Common myeloid progenitor, CD34-positive (primary cell): ENCODE data around the gene ZBTB24.

Experiments
- CTCF ChIA-PET: fragments of 350-600 bp; sonication (Branson Sonifier 250); formaldehyde crosslinking; loops from one replicate; lab custom pipeline; 2021; ENCODE audit warnings: antibody characterized with exemption; lab: Charles Lee
- POLR2A ChIA-PET: fragments of 350-600 bp; sonication (Branson Sonifier 250); formaldehyde crosslinking; loops from one replicate; lab custom pipeline; 2021; ENCODE audit warnings: antibody characterized with exemption; lab: Charles Lee
- DNase-seq, 3 donors: peaks; one replicate each; pipeline versions ENCODE4 v3.0.0 to v3.0.0-alpha.2; 2013
- H3K27ac ChIP-seq, 2 experiments: 1 replicate in 1 of 2; 2 replicates in 1 of 2; pipeline ENCODE4 v1.7.0; 2013; ENCODE audit warnings: inconsistent platforms in 2 of 2, low read length in 2 of 2, mild to moderate bottlenecking in 2 of 2, low read depth in 1 of 2, moderate library complexity in 1 of 2; ENCODE audit not compliant: severe bottlenecking in 2 of 2, insufficient read depth in 1 of 2, poor library complexity in 1 of 2
- H3K27me3 ChIP-seq, 5 experiments: replicated peaks in 2 of 5; 1 replicate in 3 of 5; 2 replicates in 2 of 5; pipeline versions ENCODE4 v1.6.1 to v1.7.0; 2013; ENCODE audit warnings: low read length in 4 of 5, mild to moderate bottlenecking in 2 of 5, moderate library complexity in 2 of 5, inconsistent platforms in 1 of 5; ENCODE audit not compliant: insufficient read depth in 5 of 5, control insufficient read depth in 4 of 5
- H3K36me3 ChIP-seq, 4 experiments: 1 replicate in 2 of 4; 2 replicates in 2 of 4; pipeline versions ENCODE4 v1.6.1 to v1.7.0; 2013; ENCODE audit warnings: low read length in 3 of 4, control low read depth in 1 of 4, mild to moderate bottlenecking in 1 of 4; ENCODE audit not compliant: control insufficient read depth in 4 of 4, insufficient read depth in 4 of 4
- H3K4me1 ChIP-seq, 4 experiments: 1 replicate in 3 of 4; 2 replicates in 1 of 4; pipeline versions ENCODE4 v1.6.1 to v1.7.1; 2013; ENCODE audit warnings: low read length in 3 of 4, mild to moderate bottlenecking in 3 of 4, control low read depth in 1 of 4, inconsistent platforms in 1 of 4, moderate library complexity in 1 of 4; ENCODE audit not compliant: control insufficient read depth in 4 of 4, insufficient read depth in 4 of 4; ENCODE audit errors: control extremely low read depth in 1 of 4
- H3K4me3 ChIP-seq, 7 experiments: 1 replicate in 4 of 7; 2 replicates in 3 of 7; pipeline versions ENCODE4 v1.5.1 to v1.7.0; 2013; ENCODE audit warnings: mild to moderate bottlenecking in 7 of 7, low read length in 6 of 7, moderate library complexity in 6 of 7, inconsistent platforms in 2 of 7, low read depth in 2 of 7, control low read depth in 1 of 7; ENCODE audit not compliant: insufficient read depth in 4 of 7, control insufficient read depth in 1 of 7; ENCODE audit errors: extremely low read depth in 1 of 7
- H3K9me3 ChIP-seq, 5 experiments: 1 replicate in 4 of 5; 2 replicates in 1 of 5; pipeline versions ENCODE4 v1.6.1 to v1.7.1; 2013; ENCODE audit warnings: low read length in 4 of 5, mild to moderate bottlenecking in 2 of 5, inconsistent platforms in 1 of 5, low read depth in 1 of 5, moderate library complexity in 1 of 5; ENCODE audit not compliant: control insufficient read depth in 4 of 5, insufficient read depth in 2 of 5; ENCODE audit errors: control extremely low read depth in 1 of 5
- WGBS: methylation state at CpG from one replicate; pipeline ENCODE4 v1.1.5; 2013; ENCODE audit not compliant: insufficient coverage; 5-methylcytosine and 5-hydroxymethylcytosine counted together

The ZBTB24 gene

GRCh38 chr6:109506314-109506713, 23.3 kb upstream of the ZBTB24 start:
- H3K4me3 ChIP-seq, result no peak overlapping the region
- no peaks in the 10 kb centered on the region for H3K4me1 ChIP-seq
- no peak for DNase-seq
- WGBS, result 100% methylated on average over 1 of the region's 2 CpGs
- H3K9me3 ChIP-seq, result peaks cover 0 to 2% (median 0%) of the 10 kb centered on the region in 5 experiments
- CTCF ChIA-PET, result interaction anchor here (1.1 to 1.4 kb wide), 2 partner anchors 9 to 13 kb away, joined by 3 read pairs; no protein-coding TSS in a partner anchor
- H3K27me3 ChIP-seq, result no peaks in the 10 kb centered on the region
- no peak overlapping the region for H3K27ac ChIP-seq
- H3K36me3 ChIP-seq, result no peaks in the 10 kb centered on the region
- POLR2A ChIA-PET, result no interaction called here

GRCh38 chr6:109503327-109504224, 20.6 kb upstream of the ZBTB24 start:
- DNase-seq, result no peak
- Histone ChIP-seq H3K27me3 (no peaks in the 10 kb centered on the region), H3K36me3 (no peaks in the 10 kb centered on the region), H3K4me3 (no peak overlapping the region), H3K9me3 (no peaks in the 10 kb centered on the region), H3K27ac (no peak overlapping the region), H3K4me1 (no peaks in the 10 kb centered on the region)
- POLR2A ChIA-PET, result no interaction called here
- WGBS, result 87% methylated on average over 7 of the region's 10 CpGs
- CTCF ChIA-PET, result interaction anchor here (0.7 kb wide), 1 partner anchor 555 kb away, joined by 3 read pairs; no protein-coding TSS in a partner anchor

- Histone ChIP-seq H3K27ac (no peak overlapping the region), H3K4me3 (no peak overlapping the region), H3K27me3 (no peaks in the 10 kb centered on the region), H3K9me3 (no peaks in the 10 kb centered on the region), H3K4me1 (peaks cover 0 to 9% (median 1%) of the 10 kb centered on the region in 4 experiments), H3K36me3 (no peaks in the 10 kb centered on the region)
- no CpG with 5 or more reads among the region's 2 CpGs for WGBS
- CTCF ChIA-PET, result interaction anchor here (1.6 kb wide), 1 partner anchor 9 kb away, joined by 5 read pairs; no protein-coding TSS in a partner anchor
- POLR2A ChIA-PET, result no interaction called here
- no peak for DNase-seq
Measured at GRCh38 chr6:109498936-109499335, 15.9 kb upstream of the ZBTB24 start.

DNA sequence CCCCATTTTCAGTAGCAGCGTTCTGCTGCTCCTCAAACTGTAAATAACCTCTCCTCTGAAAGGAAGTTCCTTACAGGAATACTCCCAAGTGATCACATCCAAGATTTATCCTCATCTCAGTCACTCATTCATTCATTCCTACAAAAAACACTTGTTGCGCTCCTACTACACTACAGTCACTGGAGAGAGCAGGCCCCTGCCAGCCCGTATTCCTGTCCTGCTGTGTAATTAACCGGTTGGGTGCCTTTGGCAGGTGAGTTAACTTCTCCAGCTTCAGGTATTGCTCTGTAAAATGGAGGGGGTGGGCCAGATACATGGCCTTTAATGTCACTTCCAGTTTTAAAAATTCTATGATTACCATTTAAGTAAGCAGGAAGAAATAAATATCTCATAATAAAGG, 15.0 kb upstream of the ZBTB24 start:
- Histone ChIP-seq H3K4me3 (no peak overlapping the region), H3K27me3 (no peaks in the 10 kb centered on the region), H3K4me1 (peaks cover 0 to 15% (median 1%) of the 10 kb centered on the region in 4 experiments), H3K36me3 (no peaks in the 10 kb centered on the region), H3K9me3 (no peaks in the 10 kb centered on the region), H3K27ac (no peak overlapping the region)
- CTCF ChIA-PET, result no interaction called here
- WGBS, result 100% methylated on average over 3 of the region's 4 CpGs
- no peak for DNase-seq
- POLR2A ChIA-PET, result interaction anchor here (0.6 kb wide), 1 partner anchor 209 kb away, joined by 4 read pairs; no protein-coding TSS in a partner anchor

DNA sequence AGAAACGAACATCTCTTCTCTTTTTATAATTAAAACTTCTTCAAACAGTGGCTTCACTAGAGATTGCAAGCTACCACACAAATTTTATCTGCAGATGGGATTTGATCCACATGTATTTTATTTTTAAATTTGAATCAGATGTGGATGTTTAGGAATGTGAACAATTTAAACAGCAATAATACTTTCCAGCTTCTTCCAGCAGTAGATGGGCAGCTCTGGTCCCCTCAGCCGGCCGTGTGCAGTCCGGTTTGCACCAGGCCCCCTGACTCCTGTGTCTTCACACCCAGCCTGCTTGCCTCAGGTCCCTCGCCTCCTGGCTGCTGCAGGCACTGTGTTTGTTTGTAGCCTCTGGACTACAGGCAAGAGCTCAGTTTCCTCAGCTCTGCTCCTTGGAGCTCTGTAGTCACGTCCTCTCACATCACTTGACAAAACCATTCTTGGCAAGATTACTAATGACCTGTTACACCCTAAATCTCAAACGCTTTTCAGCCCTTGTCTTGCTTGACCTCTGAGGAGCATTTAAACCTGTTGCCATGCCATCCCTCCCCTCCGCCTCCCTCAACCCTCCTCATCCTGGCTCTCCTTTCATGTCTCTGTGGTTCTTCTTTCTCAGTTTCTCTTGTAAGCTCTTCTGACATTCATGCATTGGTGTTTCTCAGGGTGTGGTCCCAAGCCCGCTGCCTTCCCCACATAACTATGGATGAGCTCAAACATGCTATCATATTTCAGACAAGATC, 13.2 kb upstream of the ZBTB24 start:
- ChIA-PET POLR2A (no interaction called here), CTCF (interaction anchor here (1.0 to 1.6 kb wide), 2 partner anchors 12 to 19 kb away, joined by 3 to 4 read pairs; no protein-coding TSS in a partner anchor)
- Histone ChIP-seq H3K27me3 (no peaks in the 10 kb centered on the region), H3K9me3 (no peaks in the 10 kb centered on the region), H3K4me3 (no peak overlapping the region), H3K27ac (no peak overlapping the region), H3K4me1 (peaks cover 0 to 25% (median 4%) of the 10 kb centered on the region in 4 experiments), H3K36me3 (no peaks in the 10 kb centered on the region)
- WGBS, result 96% methylated on average over 8 of the region's 9 CpGs
- DNase-seq, result no peak

- WGBS, result 0% methylated on average over 1 of the region's 1 CpG
- H3K36me3 ChIP-seq, result no peaks in the 10 kb centered on the region
- ChIA-PET CTCF (no interaction called here), POLR2A (no interaction called here)
- peak; percentile 23 to 83 (median 81) for DNase-seq
- no peaks in the 10 kb centered on the region for H3K9me3 ChIP-seq
- H3K4me1 ChIP-seq, result peaks cover 0 to 34% (median 5%) of the 10 kb centered on the region in 4 experiments
- no peak overlapping the region for H3K4me3 ChIP-seq
- no peaks in the 10 kb centered on the region for H3K27me3 ChIP-seq
- H3K27ac ChIP-seq, result no peak overlapping the region
Measured at GRCh38 chr6:109493865-109494264, 10.8 kb upstream of the ZBTB24 start.
